ENCODE data around the gene MACF1.

- TF ChIP-seq MXI1 (IDR thresholded peaks at IDR 0.05; ENCODE audit: low read depth, low read length), result no peak
- TF ChIP-seq GABPA (IDR thresholded peaks at IDR 0.05; ENCODE audit: low read depth), result no peak
- TF ChIP-seq REST (IDR thresholded peaks at IDR 0.05; ENCODE audit: low read depth, low read length), result no peak
- no peak for TF ChIP-seq CTCF (IDR thresholded peaks at IDR 0.05)
- no peak for TF ChIP-seq TCF12 (IDR thresholded peaks at IDR 0.05)
- no peak for TF ChIP-seq TEAD4 (IDR thresholded peaks at IDR 0.05; ENCODE audit: borderline replicate concordance, insufficient read depth)
- TF ChIP-seq RCOR1 (IDR thresholded peaks at IDR 0.05; ENCODE audit: low read length), result no peak
- TF ChIP-seq RXRA (IDR thresholded peaks at IDR 0.05; ENCODE audit: borderline replicate concordance, low read depth), result no peak
- TF ChIP-seq MEF2A (IDR thresholded peaks at IDR 0.05; ENCODE audit: borderline replicate concordance, low read depth), result no peak
- no peak for TF ChIP-seq EZH2phosphoT487 (IDR thresholded peaks at IDR 0.05; ENCODE audit: borderline replicate concordance, low read depth)
These were observed 227.4 kb downstream of the MACF1 start for GRCh38 chr1:39431927-39432326.

Data from SK-N-SH (cell line).